Body of pancreas (tissue), 4 donors: ENCODE results near the gene PROCR.

Source experiments
- POLR2A ChIP-seq, 3 donors: fragments of 450-650 bp; IDR thresholded peaks; one replicate each; pipeline ENCODE4 v1.6.1; 2016; ENCODE audit warnings: antibody characterized with exemption in 3 of 3, mild to moderate bottlenecking in 2 of 3
- TF ChIP-seq, protein P1 (sequence below), 7 experiments: fragments of 450-650 bp in 4 of 7; fragments of 200-600 bp in 3 of 7; sonication (generic) in 3 of 7; IDR thresholded peaks; one replicate each; pipeline ENCODE4 v1.5.1; 2016 to 2019; ENCODE audit warnings: antibody characterized with exemption in 7 of 7

DNA sequence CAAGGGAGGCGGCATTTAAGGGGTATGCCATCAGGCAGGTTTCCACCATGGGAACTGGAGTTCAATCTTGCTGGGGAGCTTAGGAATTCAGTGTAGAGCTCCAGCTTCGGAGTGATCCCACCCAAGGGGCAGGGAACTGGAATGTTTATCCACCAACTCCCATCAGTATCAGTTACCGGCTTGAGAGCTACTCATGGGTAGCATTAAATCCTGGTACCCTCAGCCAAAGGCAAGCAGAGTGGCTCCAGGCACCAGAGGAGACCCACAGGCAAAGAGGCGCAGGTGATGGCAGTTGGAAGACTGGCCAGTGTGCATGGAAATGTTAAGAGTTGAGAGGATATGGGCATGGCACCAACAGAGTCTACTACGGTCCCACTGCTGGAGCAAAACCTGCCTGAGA lies 38.8 kb upstream of the PROCR start:
- TF ChIP-seq POLR2A (IDR thresholded peaks at IDR 0.05), result no peak
- TF ChIP-seq, protein P1, sequence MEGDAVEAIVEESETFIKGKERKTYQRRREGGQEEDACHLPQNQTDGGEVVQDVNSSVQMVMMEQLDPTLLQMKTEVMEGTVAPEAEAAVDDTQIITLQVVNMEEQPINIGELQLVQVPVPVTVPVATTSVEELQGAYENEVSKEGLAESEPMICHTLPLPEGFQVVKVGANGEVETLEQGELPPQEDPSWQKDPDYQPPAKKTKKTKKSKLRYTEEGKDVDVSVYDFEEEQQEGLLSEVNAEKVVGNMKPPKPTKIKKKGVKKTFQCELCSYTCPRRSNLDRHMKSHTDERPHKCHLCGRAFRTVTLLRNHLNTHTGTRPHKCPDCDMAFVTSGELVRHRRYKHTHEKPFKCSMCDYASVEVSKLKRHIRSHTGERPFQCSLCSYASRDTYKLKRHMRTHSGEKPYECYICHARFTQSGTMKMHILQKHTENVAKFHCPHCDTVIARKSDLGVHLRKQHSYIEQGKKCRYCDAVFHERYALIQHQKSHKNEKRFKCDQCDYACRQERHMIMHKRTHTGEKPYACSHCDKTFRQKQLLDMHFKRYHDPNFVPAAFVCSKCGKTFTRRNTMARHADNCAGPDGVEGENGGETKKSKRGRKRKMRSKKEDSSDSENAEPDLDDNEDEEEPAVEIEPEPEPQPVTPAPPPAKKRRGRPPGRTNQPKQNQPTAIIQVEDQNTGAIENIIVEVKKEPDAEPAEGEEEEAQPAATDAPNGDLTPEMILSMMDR (IDR thresholded peaks at IDR 0.05), result no peak
